Stomach (tissue), 9 donors: ENCODE measurements around the gene ABCC5. TPM values are rescaled to one million over a fixed set of nuclear protein-coding genes. Genes with fewer than 3 reads are reported as not detected.
A peak's percentile ranks its signal among the peaks of the same experiment; 100 is the strongest.
"Not testable (repeated sequence)": the region's sequence is repeated elsewhere in the genome, so short reads cannot be mapped to it uniquely, and the experiment has no call there.

Experiments used
- DNase-seq, 2 donors: peaks; one replicate each; pipeline versions ENCODE4 v3.0.0 to v3.0.0-alpha.2; 2013 to 2019
- H3K27ac ChIP-seq, 5 donors: fragments of 200-600 bp in 4 of 5; sonication (generic) in 4 of 5; one replicate each; pipeline ENCODE4 v1.5.1; 2013 to 2019; ENCODE audit warnings: mild to moderate bottlenecking in 1 of 5, moderate library complexity in 1 of 5
- H3K27me3 ChIP-seq, 3 donors: fragments of 200-600 bp; sonication (generic); one replicate each; pipeline ENCODE4 v1.5.1; 2017 to 2019; ENCODE audit warnings: mixed run types in 1 of 3
- H3K36me3 ChIP-seq, 4 donors: fragments of 200-600 bp; sonication (generic); 1 replicate in 3 of 4; 2 replicates in 1 of 4; pipeline ENCODE4 v1.5.1; 2016 to 2019
- H3K4me1 ChIP-seq, 4 donors: fragments of 200-600 bp; sonication (generic); one replicate each; pipeline ENCODE4 v1.5.1; 2016 to 2019
- H3K4me3 ChIP-seq, 4 donors: fragments of 200-600 bp; sonication (generic) in 3 of 4; one replicate each; pipeline ENCODE4 v1.5.1; 2016 to 2019; ENCODE audit warnings: mild to moderate bottlenecking in 1 of 4
- H3K9me3 ChIP-seq, 4 donors: fragments of 200-600 bp; sonication (generic); one replicate each; pipeline ENCODE4 v1.5.1; 2016 to 2019
- EP300 ChIP-seq: sonication (generic); formaldehyde crosslinking; IDR thresholded peaks from one replicate; pipeline ENCODE4 v1.6.1; 2017; ENCODE audit warnings: antibody characterized with exemption
- POLR2A ChIP-seq, 4 donors: fragments of 450-650 bp; IDR thresholded peaks; one replicate each; pipeline ENCODE4 v1.6.1; 2016; ENCODE audit warnings: antibody characterized with exemption in 4 of 4, control low read depth in 2 of 4, mild to moderate bottlenecking in 1 of 4, moderate library complexity in 1 of 4
- POLR2AphosphoS5 ChIP-seq, 3 donors: sonication (generic); formaldehyde crosslinking; IDR thresholded peaks; one replicate each; pipeline ENCODE4 v1.6.1; 2016; ENCODE audit warnings: antibody characterized with exemption in 3 of 3
- WGBS, 5 donors: extraction: QIAGEN DNeasy Blood & Tissue Kit in 3 of 5; methylation state at CpG; one replicate each; pipeline versions ENCODE4 v1.1.5 to v1.1.7; 2013 to 2018; 5-methylcytosine and 5-hydroxymethylcytosine counted together
- intact Hi-C: fragments of 100-400 bp; cut with DNase I; formaldehyde crosslinking; loops from one replicate; pipeline ENCODE4 v1.15.1; 2023; ENCODE audit warnings: low total_unique reads
- polyA plus RNA-seq, 3 donors: library from polyadenylated mRNA; stranded (reverse); fragments of 200-250 nt; gene quantifications; one replicate each; pipeline ENCODE4 v1.2.3, GENCODE V29; 2013
- total RNA-seq, 5 donors: library from RNA; depleted of rRNA; stranded (reverse); fragments of >200 nt; gene quantifications; one replicate each; pipeline versions ENCODE4 v1.1.0 to v1.2.3, GENCODE V29; 2014 to 2016
- TF ChIP-seq, protein P1 (sequence below), 7 experiments: fragments of 450-650 bp in 4 of 7; fragments of 200-600 bp in 3 of 7; sonication (generic) in 3 of 7; IDR thresholded peaks; one replicate each; pipeline ENCODE4 v1.5.1; 2016 to 2019; ENCODE audit warnings: antibody characterized with exemption in 7 of 7, control low read depth in 2 of 7, mild to moderate bottlenecking in 1 of 7
- donor health status: healthy with polysubstance abuse.
- donor health status: Bipolar disorder and iron deficiency.
- donor health status: healthy.

Gene ABCC5
- total and polyA plus RNA-seq, 8 donors: 16.6 to 241 (median 78.3) TPM

- H3K27me3 ChIP-seq: no peaks in the 10 kb centered on the region
- H3K36me3 ChIP-seq: peaks cover 0 to 16% (median 12%) of the 10 kb centered on the region in 4 donors
- H3K9me3 ChIP-seq: no peaks in the 10 kb centered on the region
- H3K4me3 ChIP-seq: no peak overlapping the region
- H3K4me1 ChIP-seq: peaks cover 13 to 84% (median 36%) of the 10 kb centered on the region in 4 donors
- 75 to 97% (median 89%) methylated on average over 6 to 8 of the region's 8 CpGs for WGBS, 5 donors
- intact Hi-C loops: no loop called here
- no peak for DNase-seq
- H3K27ac ChIP-seq: peak overlapping the region in 1 of 5 donors; percentile 48
- TF ChIP-seq EP300 (no peak), POLR2A (IDR thresholded peaks at IDR 0.05) (no peak), POLR2AphosphoS5 (IDR thresholded peaks at IDR 0.05) (no peak)
- TF ChIP-seq, protein P1, sequence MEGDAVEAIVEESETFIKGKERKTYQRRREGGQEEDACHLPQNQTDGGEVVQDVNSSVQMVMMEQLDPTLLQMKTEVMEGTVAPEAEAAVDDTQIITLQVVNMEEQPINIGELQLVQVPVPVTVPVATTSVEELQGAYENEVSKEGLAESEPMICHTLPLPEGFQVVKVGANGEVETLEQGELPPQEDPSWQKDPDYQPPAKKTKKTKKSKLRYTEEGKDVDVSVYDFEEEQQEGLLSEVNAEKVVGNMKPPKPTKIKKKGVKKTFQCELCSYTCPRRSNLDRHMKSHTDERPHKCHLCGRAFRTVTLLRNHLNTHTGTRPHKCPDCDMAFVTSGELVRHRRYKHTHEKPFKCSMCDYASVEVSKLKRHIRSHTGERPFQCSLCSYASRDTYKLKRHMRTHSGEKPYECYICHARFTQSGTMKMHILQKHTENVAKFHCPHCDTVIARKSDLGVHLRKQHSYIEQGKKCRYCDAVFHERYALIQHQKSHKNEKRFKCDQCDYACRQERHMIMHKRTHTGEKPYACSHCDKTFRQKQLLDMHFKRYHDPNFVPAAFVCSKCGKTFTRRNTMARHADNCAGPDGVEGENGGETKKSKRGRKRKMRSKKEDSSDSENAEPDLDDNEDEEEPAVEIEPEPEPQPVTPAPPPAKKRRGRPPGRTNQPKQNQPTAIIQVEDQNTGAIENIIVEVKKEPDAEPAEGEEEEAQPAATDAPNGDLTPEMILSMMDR (IDR thresholded peaks at IDR 0.05): no peak
These were observed 139.6 kb downstream of the ABCC5 start for GRCh38 chr3:183878071-183878470.

DNA sequence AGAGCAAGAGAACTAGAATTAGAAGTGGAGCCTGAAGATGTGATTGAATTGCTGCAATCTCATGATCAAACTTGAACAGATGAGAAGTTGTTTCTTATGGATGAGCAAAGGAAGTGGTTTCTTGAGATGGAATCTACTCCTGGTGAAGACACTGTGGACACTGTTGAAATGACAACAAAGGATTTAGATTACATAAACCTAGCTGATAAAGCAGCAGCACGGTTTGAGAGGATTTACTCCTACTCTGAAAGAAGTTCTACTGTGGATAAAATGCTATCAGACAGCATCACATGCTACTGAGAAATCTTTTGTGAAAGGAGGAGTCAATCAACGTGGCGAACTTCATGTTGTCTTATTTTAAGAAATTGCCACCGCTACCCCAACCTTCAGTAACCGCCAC, 140.5 kb downstream of the ABCC5 start:
- WGBS, 5 donors: 73 to 79% (median 77%) methylated on average over 5 of the region's 5 CpGs
- intact Hi-C loops, H3K27me3 ChIP-seq, DNase-seq, H3K4me3 ChIP-seq, H3K9me3 ChIP-seq: not testable (repeated sequence)
- peak overlapping the region in 1 of 5 donors; percentile 8 for H3K27ac ChIP-seq
- peaks cover 0 to 16% (median 12%) of the 10 kb centered on the region in 4 donors for H3K36me3 ChIP-seq
- peaks cover 9 to 80% (median 35%) of the 10 kb centered on the region in 4 donors for H3K4me1 ChIP-seq

DNA sequence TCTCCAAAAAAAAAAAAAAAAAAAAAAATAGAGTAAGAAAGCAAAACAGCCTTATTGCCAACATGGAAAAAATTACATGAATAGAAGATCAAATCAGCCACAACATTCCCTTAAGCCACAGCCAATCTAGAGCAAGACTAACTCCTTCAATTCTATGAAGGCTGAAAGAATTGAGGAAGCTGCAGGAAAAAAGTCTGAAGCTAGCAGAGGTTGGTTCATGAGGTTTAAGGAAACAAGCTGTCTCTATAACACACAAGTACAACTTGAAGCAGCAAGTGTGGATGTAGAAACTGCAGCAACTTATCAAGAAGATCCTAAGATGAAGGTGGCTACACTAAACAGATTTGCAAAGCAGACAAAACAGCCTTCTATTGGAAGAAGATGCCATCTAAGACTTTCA, 142.3 kb downstream of the ABCC5 start:
- Histone ChIP-seq H3K9me3 (no peaks in the 10 kb centered on the region), H3K4me3 (no peak overlapping the region), H3K27me3 (no peaks in the 10 kb centered on the region), H3K4me1 (peaks cover 9 to 83% (median 37%) of the 10 kb centered on the region in 4 donors), H3K36me3 (peaks cover 0 to 16% (median 12%) of the 10 kb centered on the region in 4 donors), H3K27ac (no peak overlapping the region)
- no peak for TF ChIP-seq EP300
- no peak for TF ChIP-seq POLR2AphosphoS5 (IDR thresholded peaks at IDR 0.05)
- TF ChIP-seq, protein P1 (IDR thresholded peaks at IDR 0.05): no peak
- no peak for TF ChIP-seq POLR2A (IDR thresholded peaks at IDR 0.05)
- intact Hi-C loops: no loop called here
- no peak for DNase-seq

DNA sequence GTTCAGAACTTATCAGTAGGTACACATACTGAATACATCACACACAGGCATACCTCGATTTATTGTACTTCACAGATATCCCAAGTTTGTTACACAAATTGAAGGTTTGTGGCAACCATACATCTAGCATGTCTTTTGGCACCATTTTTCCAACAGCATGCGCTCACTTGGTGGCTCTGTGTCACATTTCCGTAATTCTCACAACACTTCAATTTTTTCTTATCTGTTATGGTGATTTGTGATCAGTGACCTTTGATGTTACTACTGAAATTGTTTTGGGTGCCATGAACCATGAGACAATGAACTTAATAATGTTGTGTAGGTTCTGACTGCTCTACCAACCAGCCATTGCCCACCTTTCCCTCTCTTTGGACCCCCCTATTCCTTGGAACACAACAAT, 143.8 kb downstream of the ABCC5 start:
- intact Hi-C loops: no loop called here
- Histone ChIP-seq H3K27ac (no peak overlapping the region), H3K9me3 (no peaks in the 10 kb centered on the region), H3K27me3 (no peaks in the 10 kb centered on the region), H3K36me3 (peaks cover 0 to 16% (median 10%) of the 10 kb centered on the region in 4 donors), H3K4me1 (peaks cover 9 to 69% (median 33%) of the 10 kb centered on the region in 4 donors), H3K4me3 (no peak overlapping the region)
- DNase-seq: no peak
- TF ChIP-seq, protein P1 (IDR thresholded peaks at IDR 0.05): no peak
- TF ChIP-seq POLR2AphosphoS5 (IDR thresholded peaks at IDR 0.05) (no peak), EP300 (no peak), POLR2A (IDR thresholded peaks at IDR 0.05) (no peak)
- 48 to 63% (median 58%) methylated on average over 3 of the region's 3 CpGs for WGBS, 5 donors

GRCh38 chr3:183871541-183871940, 146.1 kb downstream of the ABCC5 start:
- WGBS, 5 donors: 46 to 74% (median 53%) methylated on average over 2 of the region's 2 CpGs
- intact Hi-C loops: no loop called here
- no peak for DNase-seq
- peaks cover 9 to 55% (median 33%) of the 10 kb centered on the region in 4 donors for H3K4me1 ChIP-seq
- no peak overlapping the region for H3K27ac ChIP-seq
- no peaks in the 10 kb centered on the region for H3K9me3 ChIP-seq
- H3K27me3 ChIP-seq: no peaks in the 10 kb centered on the region
- H3K36me3 ChIP-seq: peaks cover 7 to 19% (median 14%) of the 10 kb centered on the region in 4 donors
- TF ChIP-seq, protein P1 (IDR thresholded peaks at IDR 0.05): no peak
- TF ChIP-seq POLR2AphosphoS5 (IDR thresholded peaks at IDR 0.05) (no peak), EP300 (no peak), POLR2A (IDR thresholded peaks at IDR 0.05) (no peak)
- H3K4me3 ChIP-seq: no peak overlapping the region
